ENCODE results near the gene CNNM1. TPM values are rescaled to one million over a fixed set of nuclear protein-coding genes. Genes with fewer than 3 reads are reported as not detected.

The CNNM1 gene
- total and polyA plus RNA-seq, 2 donors (not counting 3 experiments of a cell fraction or from before 2014, with no cell fraction given): not detected

DNA sequence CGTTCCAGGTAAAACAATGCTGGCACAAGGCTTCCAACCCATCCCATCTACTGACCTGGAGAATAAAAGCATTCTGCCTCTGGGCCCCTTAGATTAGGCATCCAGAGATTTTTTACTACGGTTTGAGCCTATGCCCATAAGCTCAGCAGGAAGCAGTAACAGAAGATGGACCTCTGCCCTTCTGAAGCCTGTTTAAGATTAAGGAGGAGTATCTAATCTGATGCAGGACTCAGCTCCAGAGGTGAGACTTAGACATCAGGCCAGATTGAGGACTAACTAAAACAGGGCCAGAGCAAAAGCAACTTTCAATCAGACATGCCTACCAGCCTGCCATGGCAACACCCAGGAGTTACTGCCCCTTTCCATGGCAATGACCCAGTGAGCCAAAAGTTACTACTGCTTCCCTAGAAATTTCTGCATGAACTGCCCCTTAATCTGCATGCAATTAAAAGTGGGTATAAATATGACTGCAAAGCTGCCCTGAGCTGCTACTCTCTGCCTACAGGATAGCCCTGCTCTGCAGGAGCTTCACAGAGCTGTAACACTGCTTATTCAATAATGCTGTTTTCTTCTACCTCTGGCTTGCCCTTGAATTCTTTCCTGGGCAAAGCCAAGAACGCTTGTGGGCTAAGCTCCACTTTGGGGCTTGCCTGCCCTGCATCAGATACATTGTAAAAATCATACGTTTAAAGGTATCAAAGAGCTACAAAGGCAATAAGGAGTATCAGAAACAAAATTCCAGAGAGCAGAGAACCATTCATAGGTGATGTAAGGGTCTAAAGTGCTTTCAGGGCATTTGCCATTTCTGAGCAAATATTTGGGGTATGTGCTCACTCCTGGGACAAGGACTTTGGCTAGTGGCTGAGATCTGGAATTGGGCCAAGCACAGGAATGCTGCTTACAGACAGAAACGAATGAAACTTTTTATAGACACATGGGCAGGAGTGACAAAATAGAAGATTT is 25.0 kb upstream of the CNNM1 start:
- intact Hi-C loops (cut with micrococcal nuclease) (no loop called here), dilution Hi-C loops (cut with MboI; ENCODE audit: extremely low pct_ligation_motif_present, low sequenced_read_pairs) (no loop called here)
- TF ChIP-seq POLR2AphosphoS5 (IDR thresholded peaks at IDR 0.05; ENCODE audit: insufficient read depth, low read depth, low read length) (no peak), POLR2A (IDR thresholded peaks at IDR 0.05; ENCODE audit: low read depth, low read length) (no peak), EZH2 (IDR thresholded peaks at IDR 0.05; ENCODE audit: borderline replicate concordance, low read depth, low read length, severe bottlenecking) (no peak), GATA2 (IDR thresholded peaks at IDR 0.05; ENCODE audit: insufficient read depth, insufficient read length, low read depth, low read length) (no peak), FOS (IDR thresholded peaks at IDR 0.05; ENCODE audit: borderline replicate concordance, insufficient read depth, low read length) (no peak), JUN (IDR thresholded peaks at IDR 0.05; ENCODE audit: borderline replicate concordance, insufficient read depth, insufficient read length, low read depth) (no peak), MYC (IDR thresholded peaks at IDR 0.05; ENCODE audit: low read depth, low read length) (no peak)
- TF ChIP-seq, protein P1, sequence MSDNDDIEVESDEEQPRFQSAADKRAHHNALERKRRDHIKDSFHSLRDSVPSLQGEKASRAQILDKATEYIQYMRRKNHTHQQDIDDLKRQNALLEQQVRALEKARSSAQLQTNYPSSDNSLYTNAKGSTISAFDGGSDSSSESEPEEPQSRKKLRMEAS (IDR thresholded peaks at IDR 0.05; ENCODE audit: insufficient read depth, insufficient read length): no peak
- TF ChIP-seq, protein P2, sequence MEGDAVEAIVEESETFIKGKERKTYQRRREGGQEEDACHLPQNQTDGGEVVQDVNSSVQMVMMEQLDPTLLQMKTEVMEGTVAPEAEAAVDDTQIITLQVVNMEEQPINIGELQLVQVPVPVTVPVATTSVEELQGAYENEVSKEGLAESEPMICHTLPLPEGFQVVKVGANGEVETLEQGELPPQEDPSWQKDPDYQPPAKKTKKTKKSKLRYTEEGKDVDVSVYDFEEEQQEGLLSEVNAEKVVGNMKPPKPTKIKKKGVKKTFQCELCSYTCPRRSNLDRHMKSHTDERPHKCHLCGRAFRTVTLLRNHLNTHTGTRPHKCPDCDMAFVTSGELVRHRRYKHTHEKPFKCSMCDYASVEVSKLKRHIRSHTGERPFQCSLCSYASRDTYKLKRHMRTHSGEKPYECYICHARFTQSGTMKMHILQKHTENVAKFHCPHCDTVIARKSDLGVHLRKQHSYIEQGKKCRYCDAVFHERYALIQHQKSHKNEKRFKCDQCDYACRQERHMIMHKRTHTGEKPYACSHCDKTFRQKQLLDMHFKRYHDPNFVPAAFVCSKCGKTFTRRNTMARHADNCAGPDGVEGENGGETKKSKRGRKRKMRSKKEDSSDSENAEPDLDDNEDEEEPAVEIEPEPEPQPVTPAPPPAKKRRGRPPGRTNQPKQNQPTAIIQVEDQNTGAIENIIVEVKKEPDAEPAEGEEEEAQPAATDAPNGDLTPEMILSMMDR (IDR thresholded peaks at IDR 0.05; ENCODE audit: extremely low read depth in 1 of 2, insufficient read depth in 1 of 2, low read depth in 1 of 2, low read length in 2 of 2): no peak
- H3K27ac ChIP-seq (ENCODE audit: insufficient read depth, low read depth, low read length): no peak overlapping the region
- CTCF ChIA-PET: no interaction called here
- POLR2A ChIA-PET: no interaction called here
- no peak overlapping the region for H3K4me2 ChIP-seq (ENCODE audit: insufficient read depth, low read length)
- no peaks in the 10 kb centered on the region for H3K27me3 ChIP-seq (ENCODE audit: control insufficient read depth in 2 of 2, insufficient read depth in 2 of 2, low read length in 2 of 2)
- no peak overlapping the region for H3K4me3 ChIP-seq (replicated peaks in 1 of 3; ENCODE audit: insufficient read depth in 1 of 3, low read depth in 1 of 3, low read length in 3 of 3)
- no peak overlapping the region for H2AFZ ChIP-seq (ENCODE audit: low read depth, low read length)
- no peaks in the 10 kb centered on the region for H3K9me3 ChIP-seq (replicated peaks; ENCODE audit: control insufficient read depth, insufficient read depth, low read length)
- H3K79me2 ChIP-seq (ENCODE audit: control insufficient read depth, insufficient read depth, low read length): no peaks in the 10 kb centered on the region
- no TSS peak for BruUV-seq (replicated peaks)
- no peak overlapping the region for H3K9ac ChIP-seq (replicated peaks; ENCODE audit: extremely low read depth, insufficient read depth, low read length)
- FAIRE-seq (no peak), DNase-seq (ENCODE audit: low read depth, low spot score) (no peak)
- H4K20me1 ChIP-seq (replicated peaks; ENCODE audit: control insufficient read depth, extremely low read depth, insufficient read depth, low read length): no peaks in the 10 kb centered on the region
- no peaks in the 10 kb centered on the region for H3K4me1 ChIP-seq (ENCODE audit: control insufficient read depth, extremely low read depth, insufficient read depth, low read length)
- H3K36me3 ChIP-seq (ENCODE audit: control insufficient read depth in 2 of 2, extremely low read depth in 1 of 2, insufficient read depth in 2 of 2, low read length in 2 of 2): no peaks in the 10 kb centered on the region
- no peaks in the 10 kb centered on the region for H3K9me1 ChIP-seq (replicated peaks; ENCODE audit: control insufficient read depth, extremely low read depth, insufficient read depth, low read length)

Data from endothelial cell of umbilical vein (primary cell).